ENCODE measurements around the gene CDRT4. TPM values are rescaled to one million over a fixed set of nuclear protein-coding genes. Genes with fewer than 3 reads are reported as not detected.

Gene CDRT4
- polyA plus RNA-seq, 2 of the 4 experiments (the other 2 are of a cell fraction) = 0.58 to 5.4 TPM

- ChIA-PET CTCF (interaction anchor here (1.1 to 7.9 kb wide), 2 partner anchors 11 to 233 kb away, joined by 3 to 75 read pairs; no protein-coding TSS in a partner anchor), POLR2A (no interaction called here)
- Histone ChIP-seq H3K4me2 (no peak overlapping the region), H3K27ac (no peak overlapping the region), H3K4me3 (no peak overlapping the region), H3K9me3 (no peaks in the 10 kb centered on the region), H3K4me1 (no peaks in the 10 kb centered on the region)
- no peak for ATAC-seq
- FAIRE-seq = no peak
- TF ChIP-seq USF2 (IDR thresholded peaks at IDR 0.05) = no peak
- TF ChIP-seq CHD2 (IDR thresholded peaks at IDR 0.05; ENCODE audit: low read length, partially characterized antibody) = no peak
- no peak for TF ChIP-seq PHF8 (IDR thresholded peaks at IDR 0.05; ENCODE audit: borderline replicate concordance, low read depth)
- no peak for TF ChIP-seq RCOR1 (IDR thresholded peaks at IDR 0.05; ENCODE audit: low read depth, low read length)
- no peak for TF ChIP-seq RAD21 (conservative IDR thresholded peaks at IDR 0.05 in 1 of 2, IDR thresholded peaks at IDR 0.05 in 1 of 2)
- TF ChIP-seq, protein P1, sequence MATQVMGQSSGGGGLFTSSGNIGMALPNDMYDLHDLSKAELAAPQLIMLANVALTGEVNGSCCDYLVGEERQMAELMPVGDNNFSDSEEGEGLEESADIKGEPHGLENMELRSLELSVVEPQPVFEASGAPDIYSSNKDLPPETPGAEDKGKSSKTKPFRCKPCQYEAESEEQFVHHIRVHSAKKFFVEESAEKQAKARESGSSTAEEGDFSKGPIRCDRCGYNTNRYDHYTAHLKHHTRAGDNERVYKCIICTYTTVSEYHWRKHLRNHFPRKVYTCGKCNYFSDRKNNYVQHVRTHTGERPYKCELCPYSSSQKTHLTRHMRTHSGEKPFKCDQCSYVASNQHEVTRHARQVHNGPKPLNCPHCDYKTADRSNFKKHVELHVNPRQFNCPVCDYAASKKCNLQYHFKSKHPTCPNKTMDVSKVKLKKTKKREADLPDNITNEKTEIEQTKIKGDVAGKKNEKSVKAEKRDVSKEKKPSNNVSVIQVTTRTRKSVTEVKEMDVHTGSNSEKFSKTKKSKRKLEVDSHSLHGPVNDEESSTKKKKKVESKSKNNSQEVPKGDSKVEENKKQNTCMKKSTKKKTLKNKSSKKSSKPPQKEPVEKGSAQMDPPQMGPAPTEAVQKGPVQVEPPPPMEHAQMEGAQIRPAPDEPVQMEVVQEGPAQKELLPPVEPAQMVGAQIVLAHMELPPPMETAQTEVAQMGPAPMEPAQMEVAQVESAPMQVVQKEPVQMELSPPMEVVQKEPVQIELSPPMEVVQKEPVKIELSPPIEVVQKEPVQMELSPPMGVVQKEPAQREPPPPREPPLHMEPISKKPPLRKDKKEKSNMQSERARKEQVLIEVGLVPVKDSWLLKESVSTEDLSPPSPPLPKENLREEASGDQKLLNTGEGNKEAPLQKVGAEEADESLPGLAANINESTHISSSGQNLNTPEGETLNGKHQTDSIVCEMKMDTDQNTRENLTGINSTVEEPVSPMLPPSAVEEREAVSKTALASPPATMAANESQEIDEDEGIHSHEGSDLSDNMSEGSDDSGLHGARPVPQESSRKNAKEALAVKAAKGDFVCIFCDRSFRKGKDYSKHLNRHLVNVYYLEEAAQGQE (IDR thresholded peaks at IDR 0.05) = no peak
- TF ChIP-seq, protein P2, sequence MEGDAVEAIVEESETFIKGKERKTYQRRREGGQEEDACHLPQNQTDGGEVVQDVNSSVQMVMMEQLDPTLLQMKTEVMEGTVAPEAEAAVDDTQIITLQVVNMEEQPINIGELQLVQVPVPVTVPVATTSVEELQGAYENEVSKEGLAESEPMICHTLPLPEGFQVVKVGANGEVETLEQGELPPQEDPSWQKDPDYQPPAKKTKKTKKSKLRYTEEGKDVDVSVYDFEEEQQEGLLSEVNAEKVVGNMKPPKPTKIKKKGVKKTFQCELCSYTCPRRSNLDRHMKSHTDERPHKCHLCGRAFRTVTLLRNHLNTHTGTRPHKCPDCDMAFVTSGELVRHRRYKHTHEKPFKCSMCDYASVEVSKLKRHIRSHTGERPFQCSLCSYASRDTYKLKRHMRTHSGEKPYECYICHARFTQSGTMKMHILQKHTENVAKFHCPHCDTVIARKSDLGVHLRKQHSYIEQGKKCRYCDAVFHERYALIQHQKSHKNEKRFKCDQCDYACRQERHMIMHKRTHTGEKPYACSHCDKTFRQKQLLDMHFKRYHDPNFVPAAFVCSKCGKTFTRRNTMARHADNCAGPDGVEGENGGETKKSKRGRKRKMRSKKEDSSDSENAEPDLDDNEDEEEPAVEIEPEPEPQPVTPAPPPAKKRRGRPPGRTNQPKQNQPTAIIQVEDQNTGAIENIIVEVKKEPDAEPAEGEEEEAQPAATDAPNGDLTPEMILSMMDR (IDR thresholded peaks at IDR 0.05) = no peak
- TF ChIP-seq HOXB5 (CRISPR knock-in tag; IDR thresholded peaks at IDR 0.05) = no peak
- no peak for TF ChIP-seq HMGXB4 (CRISPR knock-in tag; IDR thresholded peaks at IDR 0.05; ENCODE audit: borderline replicate concordance)
- no peak for TF ChIP-seq HOXB13 (CRISPR knock-in tag; IDR thresholded peaks at IDR 0.05; ENCODE audit: low read depth)
- TF ChIP-seq, protein P3, sequence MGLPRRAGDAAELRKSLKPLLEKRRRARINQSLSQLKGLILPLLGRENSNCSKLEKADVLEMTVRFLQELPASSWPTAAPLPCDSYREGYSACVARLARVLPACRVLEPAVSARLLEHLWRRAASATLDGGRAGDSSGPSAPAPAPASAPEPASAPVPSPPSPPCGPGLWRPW (IDR thresholded peaks at IDR 0.05) = no peak
- TF ChIP-seq MAZ (IDR thresholded peaks at IDR 0.05; ENCODE audit: borderline replicate concordance, low read depth, low read length) = no peak
- TF ChIP-seq NPAS2 (CRISPR knock-in tag; IDR thresholded peaks at IDR 0.05; ENCODE audit: borderline replicate concordance) = no peak
- TF ChIP-seq NFE2L2 (conservative IDR thresholded peaks at IDR 0.05; ENCODE audit: low read length) = no peak
- no peak for TF ChIP-seq FOSB (CRISPR knock-in tag; IDR thresholded peaks at IDR 0.05)
- TF ChIP-seq FOSL2 (IDR thresholded peaks at IDR 0.05) = no peak
- TF ChIP-seq FOSL2 (CRISPR knock-in tag; IDR thresholded peaks at IDR 0.05) = no peak
- WGBS (ENCODE audit: missing lambda C conversion rate) = 91% methylated on average over 11 of the region's 11 CpGs
- no peak for DNase-seq (ENCODE audit: low read depth in 1 of 2, low spot score in 1 of 2)
Measured at GRCh38 chr17:15490634-15491261, 23.3 kb upstream of the CDRT4 start.

Data from A549 (cell line).